HL-60/S4 treated with phorbol 12-myristate 13-acetate at 8.2 ng/mL for 4 days and 3 days (cell line): ENCODE results near the gene FAM24A.
"Not testable (repeated sequence)": the region's sequence is repeated elsewhere in the genome, so short reads cannot be mapped to it uniquely, and the experiment has no call there.

ENCODE experiments used
- in situ Hi-C: fragments of 300-500 bp; cut with MboI; formaldehyde crosslinking; loops from 2 replicates; pipeline ENCODE4 v1.15.0; 2022; ENCODE audit warnings: low sequenced_read_pairs

FAM24A gene

GRCh38 chr10:122910310-122910709 lies at the start of gene FAM24A:
Gene FAM24A, plus strand, starts transcription at chr10:122910610. Its CDS starts 1,025 bp downstream, at chr10:122911635.
- in situ Hi-C loops, result no loop called here

- in situ Hi-C loops, result no loop called here
Observed at GRCh38 chr10:122861711-122862161, 48.7 kb upstream of the FAM24A start.

- in situ Hi-C loops, result no loop called here
Observed at GRCh38 chr10:122863216-122864193, 46.9 kb upstream of the FAM24A start.

GRCh38 chr10:122864194-122864592 lies 46.2 kb upstream of the FAM24A start:
- in situ Hi-C loops, result no loop called here

GRCh38 chr10:122864901-122865300 lies 45.5 kb upstream of the FAM24A start:
- in situ Hi-C loops, result no loop called here

- in situ Hi-C loops, result not testable (repeated sequence)
Observed at GRCh38 chr10:122866757-122867482, 43.5 kb upstream of the FAM24A start.

- in situ Hi-C loops, result not testable (repeated sequence)
Observed at GRCh38 chr10:122868768-122869167, 41.6 kb upstream of the FAM24A start.

GRCh38 chr10:122871947-122872346 lies 38.5 kb upstream of the FAM24A start:
- in situ Hi-C loops, result not testable (repeated sequence)

- in situ Hi-C loops, result no loop called here
Observed at GRCh38 chr10:122875843-122876466, 34.5 kb upstream of the FAM24A start.

- in situ Hi-C loops, result no loop called here
Observed at GRCh38 chr10:122876467-122876855, 33.9 kb upstream of the FAM24A start.

GRCh38 chr10:122877264-122877663 lies 33.1 kb upstream of the FAM24A start:
- in situ Hi-C loops, result no loop called here

GRCh38 chr10:122878799-122879338 lies 31.5 kb upstream of the FAM24A start:
- in situ Hi-C loops, result no loop called here

GRCh38 chr10:122879339-122880273 lies 30.8 kb upstream of the FAM24A start, which contains the start of gene FAM24B:
Gene FAM24B, minus strand, starts transcription at chr10:122879581. Its CDS starts 29,066 bp downstream, at chr10:122850515.
- in situ Hi-C loops, result no loop called here

GRCh38 chr10:122882766-122883165 lies 27.6 kb upstream of the FAM24A start:
- in situ Hi-C loops, result no loop called here

GRCh38 chr10:122884166-122884565 lies 26.2 kb upstream of the FAM24A start:
- in situ Hi-C loops, result no loop called here

- in situ Hi-C loops, result no loop called here
Observed at GRCh38 chr10:122894261-122894944, 16.0 kb upstream of the FAM24A start.

GRCh38 chr10:122903861-122904260 lies 6.5 kb upstream of the FAM24A start:
- in situ Hi-C loops, result not testable (repeated sequence)

GRCh38 chr10:122911889-122912484 lies 1.6 kb downstream of the FAM24A start:
- in situ Hi-C loops, result no loop called here

- in situ Hi-C loops, result no loop called here
Observed at GRCh38 chr10:122915700-122916099, 5.3 kb downstream of the FAM24A start.
